Chondrocyte (in vitro differentiated cells): ENCODE measurements around the gene P2RY6. TPM values are rescaled to one million over a fixed set of nuclear protein-coding genes. Genes with fewer than 3 reads are reported as not detected.

ENCODE experiments used
- DNase-seq: peaks from one replicate; pipeline ENCODE4 v3.0.0; 2021; ENCODE audit warnings: mixed read lengths, low spot score
- H3K27ac Mint-ChIP-seq: one replicate; pipeline ENCODE4 v1.8.0; 2021; ENCODE audit warnings: mild to moderate bottlenecking, moderate library complexity, mixed read lengths; ENCODE audit not compliant: unreplicated experiment
- H3K27me3 Mint-ChIP-seq: 2 replicates; pipeline ENCODE4 v1.8.0; 2021; ENCODE audit warnings: low read depth, mixed read lengths
- H3K36me3 Mint-ChIP-seq: 2 replicates; pipeline ENCODE4 v1.8.0; 2021; ENCODE audit warnings: low read depth, mixed read lengths
- H3K4me1 Mint-ChIP-seq: 2 replicates; pipeline ENCODE4 v1.8.0; 2021; ENCODE audit warnings: low read depth, mild to moderate bottlenecking, mixed read lengths
- H3K4me3 Mint-ChIP-seq: one replicate; pipeline ENCODE4 v1.8.0; 2021; ENCODE audit warnings: mild to moderate bottlenecking, moderate library complexity, mixed read lengths; ENCODE audit not compliant: unreplicated experiment
- H3K9me3 Mint-ChIP-seq: 2 replicates; pipeline ENCODE4 v1.8.0; 2021; ENCODE audit warnings: low read depth, mixed read lengths
- CTCF ChIP-seq: fragments of 200-600 bp; sonication (generic); IDR thresholded peaks from 2 replicates; pipeline ENCODE4 v1.5.0; 2021; ENCODE audit warnings: antibody characterized with exemption, mild to moderate bottlenecking, moderate library complexity
- total RNA-seq: library from RNA; stranded (reverse); gene quantifications from 3 replicates; pipeline ENCODE4 v1.2.1, GENCODE V29; 2021

P2RY6 gene
- total RNA-seq, 1 donor from 2014 or later: 0.20 TPM

- Mint-ChIP-seq H3K36me3 (no peaks in the 10 kb centered on the region), H3K9me3 (no peaks in the 10 kb centered on the region), H3K4me1 (peaks cover 8% of the 10 kb centered on the region), H3K27me3 (no peaks in the 10 kb centered on the region), H3K27ac (no peak overlapping the region), H3K4me3 (no peak overlapping the region)
- DNase-seq: peak; percentile 59
- TF ChIP-seq CTCF: no peak
Measured at GRCh38 chr11:73294604-73295003, 22.5 kb downstream of the P2RY6 start.

GRCh38 chr11:73295241-73295995 lies 23.3 kb downstream of the P2RY6 start:
- peak; percentile 73 for DNase-seq
- Mint-ChIP-seq H3K36me3 (no peaks in the 10 kb centered on the region), H3K4me3 (no peak overlapping the region), H3K4me1 (peaks cover 9% of the 10 kb centered on the region), H3K9me3 (no peaks in the 10 kb centered on the region), H3K27ac (no peak overlapping the region), H3K27me3 (no peaks in the 10 kb centered on the region)
- TF ChIP-seq CTCF: peak; percentile 93

- Mint-ChIP-seq H3K9me3 (no peaks in the 10 kb centered on the region), H3K4me1 (peaks cover 10% of the 10 kb centered on the region), H3K36me3 (no peaks in the 10 kb centered on the region), H3K4me3 (no peak overlapping the region), H3K27me3 (no peaks in the 10 kb centered on the region), H3K27ac (no peak overlapping the region)
- no peak for TF ChIP-seq CTCF
- DNase-seq: no peak
Measured at GRCh38 chr11:73295996-73296318, 23.8 kb downstream of the P2RY6 start.

GRCh38 chr11:73296501-73297230 lies 24.5 kb downstream of the P2RY6 start:
- Mint-ChIP-seq H3K9me3 (no peaks in the 10 kb centered on the region), H3K4me3 (no peak overlapping the region), H3K4me1 (peaks cover 10% of the 10 kb centered on the region)

GRCh38 chr11:73297231-73297590 lies 25.1 kb downstream of the P2RY6 start:
- no peak for DNase-seq
- no peaks in the 10 kb centered on the region for H3K9me3 Mint-ChIP-seq
- H3K36me3 Mint-ChIP-seq: no peaks in the 10 kb centered on the region
- no peak for TF ChIP-seq CTCF
- H3K4me1 Mint-ChIP-seq: peaks cover 9% of the 10 kb centered on the region
- H3K4me3 Mint-ChIP-seq: no peak overlapping the region
- H3K27ac Mint-ChIP-seq: no peak overlapping the region
- no peaks in the 10 kb centered on the region for H3K27me3 Mint-ChIP-seq

More at GRCh38 chr11:73296501-73297230, 24.5 kb downstream of the P2RY6 start:
- H3K27ac Mint-ChIP-seq: no peak overlapping the region
- H3K36me3 Mint-ChIP-seq: no peaks in the 10 kb centered on the region
- no peak for TF ChIP-seq CTCF
- no peak for DNase-seq
- H3K27me3 Mint-ChIP-seq: no peaks in the 10 kb centered on the region
